SU-DHL-6 (cell line): ENCODE results near the gene SERPIND1.

Experiments
- EZH2phosphoT487 ChIP-seq: fragments of 200-600 bp; sonication (generic), shearing (Covaris generic); conservative IDR thresholded peaks from 2 replicates; pipeline ENCODE4 v1.6.1; 2018; ENCODE audit warnings: mild to moderate bottlenecking, antibody characterized with exemption, low read length, moderate library complexity, mixed read lengths
- TF ChIP-seq, protein P1 (sequence below): fragments of 200-600 bp; sonication (generic); IDR thresholded peaks from one replicate; pipeline ENCODE4 v1.5.1; 2017; ENCODE audit warnings: antibody characterized with exemption, mild to moderate bottlenecking, low read length, moderate library complexity; ENCODE audit not compliant: insufficient read depth, poor library complexity, severe bottlenecking

DNA sequence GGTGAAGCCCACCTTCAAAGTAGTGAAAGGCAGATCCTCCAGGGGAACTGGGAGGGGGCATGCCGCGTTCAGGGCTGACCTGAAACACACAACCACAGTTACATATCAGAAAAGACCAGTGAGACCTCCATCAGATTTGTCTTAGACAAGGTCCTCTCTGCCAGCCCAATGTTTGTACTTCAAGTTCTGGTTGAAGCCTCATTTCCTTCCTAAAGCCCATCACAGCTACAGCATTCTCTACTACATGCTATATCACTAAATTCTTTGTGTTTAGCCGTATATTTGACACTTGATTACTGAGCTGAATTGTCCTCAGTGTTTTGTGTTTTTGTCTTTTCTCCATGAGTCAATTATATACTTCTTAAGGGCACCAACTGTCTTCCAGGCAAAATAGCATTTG lies 44.6 kb downstream of the SERPIND1 start:
- TF ChIP-seq, protein P1, sequence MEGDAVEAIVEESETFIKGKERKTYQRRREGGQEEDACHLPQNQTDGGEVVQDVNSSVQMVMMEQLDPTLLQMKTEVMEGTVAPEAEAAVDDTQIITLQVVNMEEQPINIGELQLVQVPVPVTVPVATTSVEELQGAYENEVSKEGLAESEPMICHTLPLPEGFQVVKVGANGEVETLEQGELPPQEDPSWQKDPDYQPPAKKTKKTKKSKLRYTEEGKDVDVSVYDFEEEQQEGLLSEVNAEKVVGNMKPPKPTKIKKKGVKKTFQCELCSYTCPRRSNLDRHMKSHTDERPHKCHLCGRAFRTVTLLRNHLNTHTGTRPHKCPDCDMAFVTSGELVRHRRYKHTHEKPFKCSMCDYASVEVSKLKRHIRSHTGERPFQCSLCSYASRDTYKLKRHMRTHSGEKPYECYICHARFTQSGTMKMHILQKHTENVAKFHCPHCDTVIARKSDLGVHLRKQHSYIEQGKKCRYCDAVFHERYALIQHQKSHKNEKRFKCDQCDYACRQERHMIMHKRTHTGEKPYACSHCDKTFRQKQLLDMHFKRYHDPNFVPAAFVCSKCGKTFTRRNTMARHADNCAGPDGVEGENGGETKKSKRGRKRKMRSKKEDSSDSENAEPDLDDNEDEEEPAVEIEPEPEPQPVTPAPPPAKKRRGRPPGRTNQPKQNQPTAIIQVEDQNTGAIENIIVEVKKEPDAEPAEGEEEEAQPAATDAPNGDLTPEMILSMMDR = no peak
- no peak for TF ChIP-seq EZH2phosphoT487
